ENCODE measurements around the gene SNRPD3. TPM values are rescaled to one million over a fixed set of nuclear protein-coding genes. Genes with fewer than 3 reads are reported as not detected.
"Not testable (repeated sequence)": the region's sequence is repeated elsewhere in the genome, so short reads cannot be mapped to it uniquely, and the experiment has no call there.

Gene SNRPD3
- total RNA-seq, 1 donor from 2014 or later = 95.1 TPM

DNA sequence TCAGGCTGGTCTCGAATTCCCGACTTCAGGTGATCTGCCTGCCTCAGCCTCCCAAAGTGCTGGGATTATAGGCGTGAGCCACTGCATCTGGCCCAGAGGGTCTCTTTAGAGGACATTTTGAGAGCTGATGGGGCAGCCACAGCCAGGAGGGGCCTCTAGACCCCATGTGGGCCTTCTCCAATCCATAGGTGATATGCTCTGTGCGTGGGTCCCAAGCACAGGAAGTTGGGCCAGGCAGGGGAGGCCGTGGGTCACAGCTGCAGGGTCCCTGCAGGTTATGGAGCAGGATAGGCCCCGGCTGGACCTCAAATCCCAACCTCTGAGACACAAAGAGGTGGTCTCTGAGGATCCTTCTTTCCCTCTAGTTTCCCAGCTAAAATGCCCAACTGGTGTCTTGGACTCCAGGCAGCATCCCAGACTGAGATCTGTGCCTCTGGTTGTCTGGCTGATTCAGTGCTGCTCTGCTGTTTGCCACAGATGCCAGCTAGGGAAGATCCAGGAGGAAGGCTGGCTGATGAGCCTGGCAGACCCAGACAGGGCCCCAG, 35.6 kb downstream of the SNRPD3 start:
- peaks cover 2% of the 10 kb centered on the region for H3K36me3 Mint-ChIP-seq
- TF ChIP-seq, protein P1, sequence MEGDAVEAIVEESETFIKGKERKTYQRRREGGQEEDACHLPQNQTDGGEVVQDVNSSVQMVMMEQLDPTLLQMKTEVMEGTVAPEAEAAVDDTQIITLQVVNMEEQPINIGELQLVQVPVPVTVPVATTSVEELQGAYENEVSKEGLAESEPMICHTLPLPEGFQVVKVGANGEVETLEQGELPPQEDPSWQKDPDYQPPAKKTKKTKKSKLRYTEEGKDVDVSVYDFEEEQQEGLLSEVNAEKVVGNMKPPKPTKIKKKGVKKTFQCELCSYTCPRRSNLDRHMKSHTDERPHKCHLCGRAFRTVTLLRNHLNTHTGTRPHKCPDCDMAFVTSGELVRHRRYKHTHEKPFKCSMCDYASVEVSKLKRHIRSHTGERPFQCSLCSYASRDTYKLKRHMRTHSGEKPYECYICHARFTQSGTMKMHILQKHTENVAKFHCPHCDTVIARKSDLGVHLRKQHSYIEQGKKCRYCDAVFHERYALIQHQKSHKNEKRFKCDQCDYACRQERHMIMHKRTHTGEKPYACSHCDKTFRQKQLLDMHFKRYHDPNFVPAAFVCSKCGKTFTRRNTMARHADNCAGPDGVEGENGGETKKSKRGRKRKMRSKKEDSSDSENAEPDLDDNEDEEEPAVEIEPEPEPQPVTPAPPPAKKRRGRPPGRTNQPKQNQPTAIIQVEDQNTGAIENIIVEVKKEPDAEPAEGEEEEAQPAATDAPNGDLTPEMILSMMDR (IDR thresholded peaks at IDR 0.05; ENCODE audit: unreplicated experiment) = no peak
- peaks cover 17% of the 10 kb centered on the region for H3K4me1 Mint-ChIP-seq
- no peaks in the 10 kb centered on the region for H3K27me3 Mint-ChIP-seq (ENCODE audit: low read depth)
- peak overlapping the region; percentile 89 for H3K4me3 Mint-ChIP-seq
- H3K9me3 Mint-ChIP-seq = no peaks in the 10 kb centered on the region
- no peak overlapping the region for H3K27ac Mint-ChIP-seq
- no peak for DNase-seq (ENCODE audit: low spot score in 2 of 2, unreplicated experiment in 2 of 2)

DNA sequence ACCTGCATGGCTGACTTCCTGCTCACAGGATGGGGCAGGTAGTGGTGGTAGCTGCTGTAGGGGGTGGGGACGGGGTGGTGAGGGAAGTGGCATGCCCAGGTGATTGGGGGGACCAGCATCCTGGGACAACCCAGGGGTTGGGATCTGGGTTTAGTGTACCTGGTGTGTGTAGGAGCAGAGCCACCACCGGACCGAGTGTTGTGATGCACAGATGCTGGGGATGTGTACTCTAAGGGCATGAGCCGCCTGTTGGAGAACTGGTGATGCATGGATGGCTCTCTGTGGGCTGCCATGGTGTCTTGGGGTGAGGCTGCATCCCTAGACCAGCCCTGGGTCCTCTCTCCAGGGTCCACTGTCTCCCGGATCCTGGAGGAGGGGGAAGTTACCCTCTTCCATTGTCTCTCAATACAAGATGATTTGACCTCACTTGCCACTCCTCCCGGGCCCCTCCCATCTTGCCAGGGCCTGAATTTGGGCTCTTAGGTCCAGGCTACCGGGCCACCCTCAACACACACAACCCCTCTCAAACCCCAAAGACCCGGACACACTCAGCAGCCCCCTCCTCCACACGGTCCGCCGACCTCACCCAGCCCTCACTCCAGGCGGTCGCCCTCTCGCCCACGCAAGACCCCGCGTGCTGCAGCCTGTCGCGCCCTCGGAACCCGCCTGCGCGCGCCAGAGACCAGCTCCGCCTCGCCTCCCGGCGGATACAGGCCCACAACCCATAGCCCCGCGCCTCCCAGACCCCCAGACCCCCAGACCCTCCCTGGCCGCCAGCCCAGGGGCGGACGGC, 36.5 kb downstream of the SNRPD3 start:
- DNase-seq (ENCODE audit: low spot score in 2 of 2, unreplicated experiment in 2 of 2) = no peak
- no peaks in the 10 kb centered on the region for H3K27me3 Mint-ChIP-seq (ENCODE audit: low read depth)
- H3K4me1 Mint-ChIP-seq = peaks cover 17% of the 10 kb centered on the region
- peak overlapping the region; percentile 88 for H3K27ac Mint-ChIP-seq
- TF ChIP-seq, protein P1 (IDR thresholded peaks at IDR 0.05; ENCODE audit: unreplicated experiment) = no peak
- H3K36me3 Mint-ChIP-seq = peaks cover 2% of the 10 kb centered on the region
- H3K4me3 Mint-ChIP-seq = peak overlapping the region; percentile 89
- no peaks in the 10 kb centered on the region for H3K9me3 Mint-ChIP-seq

DNA sequence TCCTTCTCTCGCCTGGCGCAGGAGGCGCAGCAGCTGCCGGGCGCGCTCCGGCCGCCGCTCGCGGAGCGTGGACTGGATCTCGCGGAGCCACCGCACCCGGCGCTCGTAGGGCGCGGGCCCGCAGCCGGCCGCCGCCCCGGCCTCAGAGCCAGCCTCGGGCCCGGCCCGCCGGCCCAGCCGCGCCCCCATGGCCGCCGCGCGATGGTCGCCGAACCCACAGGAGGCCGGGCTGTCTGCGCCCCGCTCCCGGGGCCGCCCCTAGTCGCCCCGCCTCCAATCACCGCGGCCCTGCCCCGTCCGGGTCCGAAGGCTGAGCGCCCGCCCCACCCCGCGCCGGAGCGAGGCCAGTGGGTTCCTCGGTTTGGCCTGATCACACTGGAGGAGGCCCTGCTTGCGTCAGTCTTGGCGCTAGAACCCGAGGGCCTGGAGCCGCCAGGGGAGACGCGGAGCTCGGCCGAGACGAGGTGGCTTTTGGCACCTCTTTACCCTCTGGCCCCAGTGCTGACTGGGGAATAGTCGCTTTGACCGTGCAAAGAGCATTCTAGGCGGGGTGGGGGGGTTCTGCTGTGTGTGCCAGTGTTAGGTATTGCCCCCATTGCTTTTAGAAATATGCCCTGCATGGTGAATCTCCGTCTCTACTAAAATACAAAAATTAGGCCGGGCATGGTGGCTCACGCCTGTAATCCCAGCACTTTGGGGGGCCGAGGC, 37.2 kb downstream of the SNRPD3 start, which contains the start of gene LRRC75B:
TSS of gene LRRC75B (minus strand) at position 223 of the 708 bp plus-strand sequence. CDS start at position 189, 34 bp downstream.
- peak; percentile 63 to 82 for DNase-seq (ENCODE audit: low spot score in 2 of 2, unreplicated experiment in 2 of 2)
- no peaks in the 10 kb centered on the region for H3K9me3 Mint-ChIP-seq
- peaks cover 17% of the 10 kb centered on the region for H3K4me1 Mint-ChIP-seq
- H3K4me3 Mint-ChIP-seq = peak within 1 kb of the TSS; percentile 89
- H3K27ac Mint-ChIP-seq = peak within 1 kb of the TSS; percentile 88
- H3K36me3 Mint-ChIP-seq = peaks cover 2% of the 10 kb centered on the region
- H3K27me3 Mint-ChIP-seq (ENCODE audit: low read depth) = no peaks in the 10 kb centered on the region
- TF ChIP-seq, protein P1 (IDR thresholded peaks at IDR 0.05; ENCODE audit: unreplicated experiment) = no peak

DNA sequence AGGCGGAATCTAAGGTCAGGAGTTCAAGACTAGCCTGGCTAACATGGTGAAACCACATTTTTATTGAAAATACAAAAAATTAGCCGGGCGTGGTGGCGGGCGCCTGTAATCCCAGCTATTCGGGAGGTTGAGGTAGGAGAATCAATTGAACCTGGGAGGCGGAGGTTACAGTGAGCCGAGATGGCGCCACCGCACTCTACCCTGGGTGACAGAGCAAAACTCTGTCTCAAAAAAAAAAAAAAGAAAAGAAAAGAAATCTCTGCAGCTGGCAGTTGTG, 37.7 kb downstream of the SNRPD3 start:
- not testable (repeated sequence) for DNase-seq (ENCODE audit: low spot score in 2 of 2, unreplicated experiment in 2 of 2); H3K27me3 Mint-ChIP-seq (ENCODE audit: low read depth)
- peak overlapping the region; percentile 66 for H3K27ac Mint-ChIP-seq

DNA sequence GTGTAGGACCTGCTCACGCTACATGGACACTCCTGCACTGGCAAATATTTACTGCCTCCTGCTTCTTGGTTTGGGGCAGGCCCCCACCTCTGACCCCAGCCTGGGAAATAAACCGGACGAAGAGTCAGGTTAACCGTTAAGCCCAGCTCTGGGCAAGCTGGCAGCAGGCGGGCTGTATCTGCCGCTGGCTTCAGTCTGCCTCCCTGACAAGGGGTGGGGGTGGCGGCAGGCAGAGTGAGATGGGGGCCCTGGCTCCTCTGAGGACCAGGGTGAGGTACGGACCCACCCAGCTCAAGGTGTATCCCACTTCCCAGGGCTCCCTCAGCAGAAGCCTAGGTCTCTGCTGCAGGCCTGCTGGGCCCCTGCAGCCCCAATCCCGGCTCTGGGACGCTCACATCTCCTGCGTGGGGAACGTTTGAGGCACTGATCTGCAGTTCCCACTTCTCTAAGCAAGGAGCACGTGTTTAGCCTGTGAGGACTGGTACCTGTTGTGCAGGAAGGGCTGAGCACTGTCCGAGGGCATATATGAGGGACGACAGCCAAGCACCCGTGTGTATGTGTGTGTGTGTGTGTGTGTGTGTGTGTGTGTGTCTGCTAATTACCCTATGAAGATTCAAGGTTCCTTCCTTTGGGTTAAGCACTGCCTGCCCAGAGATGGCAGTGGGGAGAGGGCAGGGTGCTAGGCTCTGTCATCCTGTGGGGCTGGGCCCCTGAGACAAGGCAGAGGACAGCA, 38.2 kb downstream of the SNRPD3 start:
- peaks cover 18% of the 10 kb centered on the region for H3K4me1 Mint-ChIP-seq
- peaks cover 2% of the 10 kb centered on the region for H3K36me3 Mint-ChIP-seq
- H3K4me3 Mint-ChIP-seq = peak overlapping the region; percentile 68
- H3K27ac Mint-ChIP-seq = no peak overlapping the region
- DNase-seq (ENCODE audit: low spot score in 2 of 2, unreplicated experiment in 2 of 2) = no peak
- TF ChIP-seq, protein P1 (IDR thresholded peaks at IDR 0.05; ENCODE audit: unreplicated experiment) = no peak
- no peaks in the 10 kb centered on the region for H3K27me3 Mint-ChIP-seq (ENCODE audit: low read depth)
- no peaks in the 10 kb centered on the region for H3K9me3 Mint-ChIP-seq

More for the DNA sequence above, 37.7 kb downstream of the SNRPD3 start:
- H3K9me3 Mint-ChIP-seq, H3K36me3 Mint-ChIP-seq: not testable (repeated sequence)
- Mint-ChIP-seq H3K4me1 (peaks cover 17% of the 10 kb centered on the region), H3K4me3 (peak overlapping the region; percentile 68)

Measured in mesothelial cell of epicardium (in vitro differentiated cells).